Measurements from ENCODE around the gene SLC35A3.

SLC35A3 gene

DNA sequence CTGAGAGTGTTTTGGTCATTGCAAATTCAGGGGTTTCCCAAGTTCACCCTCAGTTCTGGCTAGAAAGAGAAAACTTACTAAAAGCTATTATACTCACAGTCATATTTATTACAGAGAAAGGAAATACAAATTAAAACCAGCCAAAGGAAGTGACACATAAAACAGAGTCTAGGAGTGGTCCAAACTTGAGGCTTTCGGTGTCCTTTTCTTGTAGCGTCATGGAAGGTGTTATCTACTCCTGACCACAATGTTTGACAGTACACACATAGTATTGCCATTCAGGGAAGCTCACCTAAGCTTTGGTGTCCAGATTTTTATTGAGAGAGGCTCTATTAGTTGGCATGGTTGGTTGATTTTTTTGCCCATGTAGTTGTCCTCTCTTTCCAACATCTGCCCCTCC, 59.0 kb downstream of the SLC35A3 start:
- TF ChIP-seq, protein P1, sequence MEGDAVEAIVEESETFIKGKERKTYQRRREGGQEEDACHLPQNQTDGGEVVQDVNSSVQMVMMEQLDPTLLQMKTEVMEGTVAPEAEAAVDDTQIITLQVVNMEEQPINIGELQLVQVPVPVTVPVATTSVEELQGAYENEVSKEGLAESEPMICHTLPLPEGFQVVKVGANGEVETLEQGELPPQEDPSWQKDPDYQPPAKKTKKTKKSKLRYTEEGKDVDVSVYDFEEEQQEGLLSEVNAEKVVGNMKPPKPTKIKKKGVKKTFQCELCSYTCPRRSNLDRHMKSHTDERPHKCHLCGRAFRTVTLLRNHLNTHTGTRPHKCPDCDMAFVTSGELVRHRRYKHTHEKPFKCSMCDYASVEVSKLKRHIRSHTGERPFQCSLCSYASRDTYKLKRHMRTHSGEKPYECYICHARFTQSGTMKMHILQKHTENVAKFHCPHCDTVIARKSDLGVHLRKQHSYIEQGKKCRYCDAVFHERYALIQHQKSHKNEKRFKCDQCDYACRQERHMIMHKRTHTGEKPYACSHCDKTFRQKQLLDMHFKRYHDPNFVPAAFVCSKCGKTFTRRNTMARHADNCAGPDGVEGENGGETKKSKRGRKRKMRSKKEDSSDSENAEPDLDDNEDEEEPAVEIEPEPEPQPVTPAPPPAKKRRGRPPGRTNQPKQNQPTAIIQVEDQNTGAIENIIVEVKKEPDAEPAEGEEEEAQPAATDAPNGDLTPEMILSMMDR (IDR thresholded peaks at IDR 0.05; ENCODE audit: insufficient read depth, low read depth, low read length, missing control alignments): no peak
- no peak overlapping the region for H3K4me3 ChIP-seq (ENCODE audit: low read depth, low read length)
- no peak for DNase-seq (ENCODE audit: low read depth)

DNA sequence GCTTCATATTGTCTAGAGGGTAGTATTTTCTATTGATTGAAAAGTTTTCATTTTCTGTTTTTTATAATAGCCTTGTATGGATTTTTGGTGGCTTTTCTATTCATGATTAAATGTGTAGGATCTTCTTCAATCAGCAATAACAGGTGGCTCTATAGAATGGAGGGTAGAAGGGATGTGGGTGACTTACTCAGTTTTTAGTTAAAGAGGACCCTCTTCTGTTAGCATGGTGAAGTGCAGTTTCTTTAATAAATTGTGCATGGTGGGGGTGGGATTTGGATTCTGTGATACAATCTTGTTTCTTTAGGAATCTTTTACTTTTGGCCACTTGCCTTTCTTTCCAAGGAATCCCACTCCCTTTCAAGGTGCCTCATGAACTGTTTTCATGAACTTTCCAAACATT, 64.7 kb downstream of the SLC35A3 start:
- peak; percentile 44 for DNase-seq (ENCODE audit: low read depth)
- no peak overlapping the region for H3K4me3 ChIP-seq (ENCODE audit: low read depth, low read length)
- TF ChIP-seq, protein P1 (IDR thresholded peaks at IDR 0.05; ENCODE audit: insufficient read depth, low read depth, low read length, missing control alignments): peak; percentile 38

- DNase-seq (ENCODE audit: low read depth): no peak
- TF ChIP-seq, protein P1 (IDR thresholded peaks at IDR 0.05; ENCODE audit: insufficient read depth, low read depth, low read length, missing control alignments): no peak
- H3K4me3 ChIP-seq (ENCODE audit: low read depth, low read length): no peak overlapping the region
Observed at GRCh38 chr1:100035214-100035613, 65.4 kb downstream of the SLC35A3 start.

DNA sequence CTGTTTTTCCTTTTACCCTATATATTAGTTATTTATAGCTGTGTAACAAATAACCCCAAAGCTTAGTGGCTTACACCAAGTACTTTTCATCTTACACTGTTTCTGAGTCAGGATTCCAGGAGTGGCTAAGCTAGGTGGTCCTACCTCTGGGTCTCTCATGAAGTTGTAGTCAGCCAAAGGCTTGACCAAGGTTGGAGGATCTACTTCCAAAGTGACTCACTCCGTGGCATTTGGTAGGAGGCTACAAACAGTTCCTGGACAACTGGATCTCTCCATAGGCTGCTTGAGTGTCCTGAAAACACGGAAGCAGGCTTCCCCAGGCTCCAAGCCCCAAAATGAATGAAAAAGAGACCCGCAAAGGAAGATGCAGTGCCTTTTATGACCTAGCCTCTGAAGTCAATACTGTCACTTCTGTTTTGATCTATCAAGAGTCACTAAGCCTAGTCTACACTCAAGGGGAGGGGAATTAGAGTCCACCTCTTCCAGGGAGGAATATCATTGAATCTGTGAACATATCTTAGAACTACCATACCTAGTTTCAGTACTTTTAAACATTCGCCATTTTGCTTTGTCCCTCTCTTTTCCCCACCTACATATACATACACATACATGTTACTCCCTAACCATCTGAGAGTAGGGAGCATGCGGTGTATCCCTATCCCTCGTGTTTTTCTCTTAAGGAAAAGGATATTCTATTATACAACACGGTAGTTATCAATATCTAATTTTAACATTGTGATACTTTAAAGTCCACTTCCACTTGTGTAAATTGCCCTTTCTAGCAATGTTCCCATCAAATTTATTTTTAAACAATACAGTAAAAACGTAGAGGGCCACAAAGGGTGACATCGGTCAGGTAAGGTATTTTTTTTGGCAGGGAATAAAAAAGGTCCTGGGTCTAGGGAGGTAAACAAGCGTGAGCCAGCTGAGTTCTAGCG, 67.2 kb downstream of the SLC35A3 start:
- TF ChIP-seq, protein P1 (IDR thresholded peaks at IDR 0.05; ENCODE audit: insufficient read depth, low read depth, low read length, missing control alignments): no peak
- H3K4me3 ChIP-seq (ENCODE audit: low read depth, low read length): peak overlapping the region; percentile 93
- DNase-seq (ENCODE audit: low read depth): peak; percentile 41

GRCh38 chr1:100037656-100037926, 67.8 kb downstream of the SLC35A3 start:
- no peak for DNase-seq (ENCODE audit: low read depth)
- peak overlapping the region; percentile 93 for H3K4me3 ChIP-seq (ENCODE audit: low read depth, low read length)
- TF ChIP-seq, protein P1 (IDR thresholded peaks at IDR 0.05; ENCODE audit: insufficient read depth, low read depth, low read length, missing control alignments): no peak

DNA sequence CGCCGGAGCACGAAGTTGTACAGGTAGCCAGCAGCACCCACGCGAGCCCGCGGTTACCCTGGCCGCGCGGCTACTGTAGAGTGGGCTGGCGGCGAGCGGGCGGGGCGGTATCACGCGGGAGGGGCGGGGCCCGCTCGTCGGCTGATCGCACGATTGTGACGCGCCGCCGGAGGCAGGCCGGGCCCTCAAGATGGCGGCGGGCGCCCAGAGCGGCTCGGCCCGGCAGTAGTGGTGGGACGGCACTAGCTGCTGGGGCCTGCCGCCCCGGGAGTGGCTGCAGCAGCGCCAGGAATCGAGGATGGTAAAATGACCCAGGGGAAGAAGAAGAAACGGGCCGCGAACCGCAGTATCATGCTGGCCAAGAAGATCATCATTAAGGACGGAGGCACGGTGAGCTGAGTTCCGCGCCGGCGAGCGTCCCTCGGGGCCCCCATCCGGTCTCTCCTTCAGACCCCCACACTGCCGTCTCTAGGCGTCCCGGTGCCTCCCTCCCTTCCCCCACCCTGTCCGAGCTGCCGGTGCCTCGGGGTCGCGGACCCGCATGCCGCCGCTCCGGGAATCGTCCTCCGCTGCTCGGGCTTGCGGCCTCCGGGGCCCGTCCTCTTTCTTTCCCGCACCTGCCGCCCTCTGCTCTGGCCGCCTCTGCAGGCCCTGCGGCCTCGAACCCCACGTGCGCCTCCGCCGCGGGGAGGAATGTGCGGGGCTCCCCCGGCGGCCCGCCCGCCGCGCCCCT, 68.3 kb downstream of the SLC35A3 start:
- TF ChIP-seq, protein P1 (IDR thresholded peaks at IDR 0.05; ENCODE audit: insufficient read depth, low read depth, low read length, missing control alignments): no peak
- DNase-seq (ENCODE audit: low read depth): peak; percentile 95
- H3K4me3 ChIP-seq (ENCODE audit: low read depth, low read length): peak overlapping the region; percentile 93

Measured in GM12865 (cell line).